Panc1 (cell line): ENCODE measurements around the gene FHIT.

Source experiments
- POLR2AphosphoS5 ChIP-seq: IDR thresholded peaks from 2 replicates; pipeline ENCODE4 v1.6.1; 2012; ENCODE audit warnings: mild to moderate bottlenecking, low read depth, low read length, moderate library complexity
- SIN3A ChIP-seq: IDR thresholded peaks from 2 replicates; pipeline ENCODE4 v1.6.1; 2012; ENCODE audit warnings: low read depth, mild to moderate bottlenecking, low read length, moderate library complexity, borderline replicate concordance; ENCODE audit not compliant: insufficient read depth
- TF ChIP-seq, protein P1 (sequence below): fragments of 450-650 bp; IDR thresholded peaks from 2 replicates; pipeline ENCODE4 v1.5.1; 2017; ENCODE audit warnings: mild to moderate bottlenecking

DNA sequence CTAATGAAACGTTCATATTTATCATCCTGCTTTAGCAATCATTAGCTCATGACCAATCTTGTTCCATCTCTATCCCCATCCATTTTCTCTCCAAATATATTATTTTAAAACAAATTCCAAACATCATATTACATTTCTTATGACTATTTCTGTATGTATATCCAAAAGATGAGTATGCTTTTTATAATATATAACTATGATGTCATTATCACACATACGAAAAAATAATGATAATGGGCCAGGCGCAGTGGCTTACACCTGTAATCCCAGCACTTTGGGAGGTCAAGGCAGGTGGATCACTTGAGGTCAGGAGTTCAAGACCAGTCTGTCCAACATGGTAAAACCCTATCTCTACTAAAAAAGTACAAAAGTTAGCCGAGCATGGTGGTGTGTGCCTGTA lies 280.4 kb downstream of the FHIT start:
- TF ChIP-seq, protein P1, sequence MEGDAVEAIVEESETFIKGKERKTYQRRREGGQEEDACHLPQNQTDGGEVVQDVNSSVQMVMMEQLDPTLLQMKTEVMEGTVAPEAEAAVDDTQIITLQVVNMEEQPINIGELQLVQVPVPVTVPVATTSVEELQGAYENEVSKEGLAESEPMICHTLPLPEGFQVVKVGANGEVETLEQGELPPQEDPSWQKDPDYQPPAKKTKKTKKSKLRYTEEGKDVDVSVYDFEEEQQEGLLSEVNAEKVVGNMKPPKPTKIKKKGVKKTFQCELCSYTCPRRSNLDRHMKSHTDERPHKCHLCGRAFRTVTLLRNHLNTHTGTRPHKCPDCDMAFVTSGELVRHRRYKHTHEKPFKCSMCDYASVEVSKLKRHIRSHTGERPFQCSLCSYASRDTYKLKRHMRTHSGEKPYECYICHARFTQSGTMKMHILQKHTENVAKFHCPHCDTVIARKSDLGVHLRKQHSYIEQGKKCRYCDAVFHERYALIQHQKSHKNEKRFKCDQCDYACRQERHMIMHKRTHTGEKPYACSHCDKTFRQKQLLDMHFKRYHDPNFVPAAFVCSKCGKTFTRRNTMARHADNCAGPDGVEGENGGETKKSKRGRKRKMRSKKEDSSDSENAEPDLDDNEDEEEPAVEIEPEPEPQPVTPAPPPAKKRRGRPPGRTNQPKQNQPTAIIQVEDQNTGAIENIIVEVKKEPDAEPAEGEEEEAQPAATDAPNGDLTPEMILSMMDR, result no peak
- TF ChIP-seq SIN3A (no peak), POLR2AphosphoS5 (no peak)
